Keratinocyte (primary cell): Measurements from ENCODE around the gene LANCL2. TPM values are rescaled to one million over a fixed set of nuclear protein-coding genes. Genes with fewer than 3 reads are reported as not detected.

Experiments
- DNase-seq: peaks from one replicate; pipeline ENCODE4 v3.0.0-alpha.2; 2011; ENCODE audit warnings: low read depth, missing footprints, low spot score
- FAIRE-seq: peaks from 2 replicates; lab custom pipeline; 2011; peaks lifted over from hg19 to GRCh38; lab: Jason Lieb, UNC
- H2AFZ ChIP-seq: 2 replicates; pipeline ENCODE4 v1.6.0; 2012; ENCODE audit warnings: low read length, control low read depth, inconsistent platforms; ENCODE audit not compliant: control insufficient read depth
- H3K27ac ChIP-seq: 2 replicates; pipeline ENCODE4 v1.5.1; 2011; ENCODE audit warnings: low read length; ENCODE audit not compliant: control insufficient read depth, insufficient read depth
- H3K27me3 ChIP-seq: 3 replicates; pipeline ENCODE4 v1.6.0; 2011; ENCODE audit warnings: low read length; ENCODE audit not compliant: control insufficient read depth, insufficient read depth; ENCODE audit errors: extremely low read depth
- H3K36me3 ChIP-seq, 2 experiments: 2 replicates in 1 of 2; 3 replicates in 1 of 2; pipeline ENCODE4 v1.5.1; 2011; ENCODE audit warnings: low read length in 2 of 2, mild to moderate bottlenecking in 1 of 2; ENCODE audit not compliant: control insufficient read depth in 2 of 2, insufficient read depth in 2 of 2; ENCODE audit errors: extremely low read depth in 1 of 2
- H3K4me1 ChIP-seq: 3 replicates; pipeline ENCODE4 v1.5.1; 2011; ENCODE audit warnings: low read length; ENCODE audit not compliant: control insufficient read depth, insufficient read depth; ENCODE audit errors: extremely low read depth
- H3K4me2 ChIP-seq: 3 replicates; pipeline ENCODE4 v1.6.0; 2011; ENCODE audit warnings: low read depth, low read length; ENCODE audit not compliant: control insufficient read depth, insufficient read depth; ENCODE audit errors: extremely low read depth
- H3K4me3 ChIP-seq, 3 experiments: fragments of 200-600 bp in 1 of 3; sonication (generic) in 1 of 3; 2 replicates in 2 of 3; 3 replicates in 1 of 3; pipeline ENCODE4 v1.5.1; 2011 to 2016; ENCODE audit warnings: low read length in 3 of 3, mild to moderate bottlenecking in 3 of 3, control low read depth in 2 of 3, inconsistent platforms in 1 of 3, low read depth in 1 of 3, mixed read lengths in 1 of 3, mixed run types in 1 of 3, moderate library complexity in 1 of 3; ENCODE audit not compliant: control insufficient read depth in 2 of 3, insufficient read depth in 2 of 3; ENCODE audit errors: extremely low read depth in 1 of 3
- H3K79me2 ChIP-seq: 2 replicates; pipeline ENCODE4 v1.6.0; 2012; ENCODE audit warnings: low read length; ENCODE audit not compliant: control insufficient read depth, insufficient read depth
- H3K9ac ChIP-seq: 3 replicates; pipeline ENCODE4 v1.6.0; 2011; ENCODE audit warnings: low read length; ENCODE audit not compliant: control insufficient read depth, insufficient read depth; ENCODE audit errors: extremely low read depth
- H3K9me1 ChIP-seq: 3 replicates; pipeline ENCODE4 v1.6.0; 2011; ENCODE audit warnings: low read length; ENCODE audit not compliant: control insufficient read depth, insufficient read depth; ENCODE audit errors: extremely low read depth
- H3K9me3 ChIP-seq: 2 replicates; pipeline ENCODE4 v1.5.1; 2012; ENCODE audit warnings: low read depth, low read length; ENCODE audit not compliant: control insufficient read depth
- H4K20me1 ChIP-seq: 3 replicates; pipeline ENCODE4 v1.6.0; 2011; ENCODE audit warnings: low read length; ENCODE audit not compliant: control insufficient read depth, insufficient read depth; ENCODE audit errors: extremely low read depth
- EZH2 ChIP-seq: IDR thresholded peaks from one replicate; pipeline ENCODE4 v1.6.1; 2012; ENCODE audit warnings: inconsistent platforms, mild to moderate bottlenecking, low read length, moderate library complexity
- dilution Hi-C: fragments of 300-500 bp; cut with MboI; formaldehyde crosslinking; loops from one replicate; pipeline ENCODE4 v1.7.0; 2020; ENCODE audit warnings: low sequenced_read_pairs; ENCODE audit not compliant: extremely low pct_ligation_motif_present
- polyA plus RNA-seq, 5 experiments: library from polyadenylated mRNA; depleted of rRNA in 3 of 5; stranded (reverse) in 3 of 5; stranded (forward) in 1 of 5; unstranded in 1 of 5; fragments of >200 nt; gene quantifications; 1 replicate in 1 of 5; 2 replicates in 3 of 5; 3 replicates in 1 of 5; pipeline versions ENCODE4 v1.2.1 to v1.2.3, GENCODE V29; 2011 to 2012; ENCODE audit warnings: missing spikeins in 2 of 5, low read depth in 1 of 5, low replicate concordance in 1 of 5
- TF ChIP-seq, protein P1 (sequence below), 3 experiments: IDR thresholded peaks in 1 of 3; conservative IDR thresholded peaks in 1 of 3; optimal IDR thresholded peaks in 1 of 3; 2 replicates in 2 of 3; 3 replicates in 1 of 3; pipeline versions ENCODE3 to v1.5.1; 2011; ENCODE audit warnings: low read length in 3 of 3, mild to moderate bottlenecking in 3 of 3, moderate library complexity in 2 of 3, control low read depth in 1 of 3, inconsistent platforms in 1 of 3; ENCODE audit not compliant: insufficient read depth in 2 of 3; ENCODE audit errors: extremely low read depth in 1 of 3

LANCL2 gene
- polyA plus RNA-seq, 1 donor (not counting 4 experiments of a cell fraction or from before 2014, with no cell fraction given), result 14.5 TPM

DNA sequence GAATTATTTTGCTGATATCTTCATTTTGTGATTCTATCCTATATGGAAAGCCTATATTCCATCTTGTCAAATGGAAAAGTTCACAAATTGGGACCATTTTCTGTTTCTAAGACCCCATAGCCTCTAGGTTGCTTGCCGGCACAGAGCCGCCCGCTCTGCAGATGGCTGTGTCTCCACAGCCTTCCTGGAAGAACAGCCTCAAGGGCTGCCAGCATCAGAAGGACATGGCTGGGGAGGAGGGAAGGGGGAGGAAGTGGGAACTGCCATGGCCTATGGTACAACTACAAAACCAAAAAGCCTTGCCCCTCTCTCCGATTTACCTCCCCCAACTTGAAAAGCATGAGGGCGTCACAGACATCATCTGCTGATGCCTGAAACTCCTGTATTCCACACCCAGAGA, 75.9 kb downstream of the LANCL2 start:
- no peak overlapping the region for H2AFZ ChIP-seq
- no peaks in the 10 kb centered on the region for H3K9me3 ChIP-seq
- no peak overlapping the region for H3K9ac ChIP-seq
- dilution Hi-C loops, result no loop called here
- H3K4me2 ChIP-seq, result no peak overlapping the region
- H3K36me3 ChIP-seq, result no peaks in the 10 kb centered on the region
- no peak overlapping the region for H3K4me3 ChIP-seq
- H4K20me1 ChIP-seq, result no peaks in the 10 kb centered on the region
- FAIRE-seq (no peak), DNase-seq (no peak)
- H3K9me1 ChIP-seq, result no peaks in the 10 kb centered on the region
- H3K4me1 ChIP-seq, result peaks cover 6% of the 10 kb centered on the region
- H3K27ac ChIP-seq, result no peak overlapping the region
- TF ChIP-seq, protein P1, sequence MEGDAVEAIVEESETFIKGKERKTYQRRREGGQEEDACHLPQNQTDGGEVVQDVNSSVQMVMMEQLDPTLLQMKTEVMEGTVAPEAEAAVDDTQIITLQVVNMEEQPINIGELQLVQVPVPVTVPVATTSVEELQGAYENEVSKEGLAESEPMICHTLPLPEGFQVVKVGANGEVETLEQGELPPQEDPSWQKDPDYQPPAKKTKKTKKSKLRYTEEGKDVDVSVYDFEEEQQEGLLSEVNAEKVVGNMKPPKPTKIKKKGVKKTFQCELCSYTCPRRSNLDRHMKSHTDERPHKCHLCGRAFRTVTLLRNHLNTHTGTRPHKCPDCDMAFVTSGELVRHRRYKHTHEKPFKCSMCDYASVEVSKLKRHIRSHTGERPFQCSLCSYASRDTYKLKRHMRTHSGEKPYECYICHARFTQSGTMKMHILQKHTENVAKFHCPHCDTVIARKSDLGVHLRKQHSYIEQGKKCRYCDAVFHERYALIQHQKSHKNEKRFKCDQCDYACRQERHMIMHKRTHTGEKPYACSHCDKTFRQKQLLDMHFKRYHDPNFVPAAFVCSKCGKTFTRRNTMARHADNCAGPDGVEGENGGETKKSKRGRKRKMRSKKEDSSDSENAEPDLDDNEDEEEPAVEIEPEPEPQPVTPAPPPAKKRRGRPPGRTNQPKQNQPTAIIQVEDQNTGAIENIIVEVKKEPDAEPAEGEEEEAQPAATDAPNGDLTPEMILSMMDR (optimal IDR thresholded peaks at IDR 0.05 in 1 of 3, IDR thresholded peaks at IDR 0.05 in 1 of 3, conservative IDR thresholded peaks at IDR 0.05 in 1 of 3; ENCODE audit: extremely low read depth in 1 of 3, insufficient read depth in 2 of 3, low read length in 3 of 3), result no peak
- no peak for TF ChIP-seq EZH2
- H3K27me3 ChIP-seq, result no peaks in the 10 kb centered on the region
- no peaks in the 10 kb centered on the region for H3K79me2 ChIP-seq

DNA sequence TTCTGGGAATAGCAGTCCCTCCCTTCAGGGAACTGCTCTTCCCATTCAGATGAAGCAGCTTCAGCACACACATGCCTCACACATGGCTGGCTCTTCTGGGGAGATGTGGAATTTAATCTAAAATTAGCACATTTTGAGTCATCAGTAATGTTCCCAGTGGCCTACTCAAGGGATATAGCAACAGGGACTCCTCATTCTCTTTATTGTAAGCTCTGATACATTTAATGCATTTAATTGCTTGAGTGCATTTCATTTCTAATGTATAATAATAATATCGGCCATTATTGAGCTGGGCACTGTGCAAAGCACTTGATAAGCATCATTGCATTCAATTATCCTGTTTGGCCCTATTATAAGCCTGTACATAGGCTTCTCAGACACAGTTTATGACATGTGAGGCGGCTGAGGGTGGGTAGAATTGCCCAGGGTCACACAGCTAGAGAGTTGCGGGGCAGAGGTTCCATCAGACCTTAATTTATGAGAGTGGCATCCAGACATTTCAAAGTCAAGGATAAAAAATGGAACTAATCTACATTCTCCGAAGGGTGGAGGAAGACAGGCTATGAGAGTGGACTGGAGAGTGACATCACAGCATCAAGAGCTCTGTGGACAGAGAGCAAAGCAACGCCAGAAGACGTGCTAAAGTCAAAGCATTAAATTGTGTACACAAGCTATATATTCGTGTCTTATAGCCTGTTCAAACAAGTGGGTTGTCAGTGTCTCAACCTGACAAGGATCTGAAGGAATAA, 76.8 kb downstream of the LANCL2 start:
- Histone ChIP-seq H3K9ac (no peak overlapping the region), H4K20me1 (no peaks in the 10 kb centered on the region), H2AFZ (no peak overlapping the region), H3K27ac (no peak overlapping the region), H3K9me1 (no peaks in the 10 kb centered on the region), H3K36me3 (no peaks in the 10 kb centered on the region), H3K4me2 (no peak overlapping the region), H3K4me3 (no peak overlapping the region), H3K9me3 (no peaks in the 10 kb centered on the region), H3K79me2 (no peaks in the 10 kb centered on the region), H3K27me3 (no peaks in the 10 kb centered on the region), H3K4me1 (peaks cover 6% of the 10 kb centered on the region)
- TF ChIP-seq EZH2, result no peak
- TF ChIP-seq, protein P1 (optimal IDR thresholded peaks at IDR 0.05 in 1 of 3, IDR thresholded peaks at IDR 0.05 in 1 of 3, conservative IDR thresholded peaks at IDR 0.05 in 1 of 3; ENCODE audit: extremely low read depth in 1 of 3, insufficient read depth in 2 of 3, low read length in 3 of 3), result no peak
- dilution Hi-C loops, result no loop called here
- FAIRE-seq, result no peak
- DNase-seq, result no peak
